C4-2B (cell line): ENCODE results near the gene STKLD1.

Experiments used
- ZFX ChIP-seq: fragments of 450-650 bp; IDR thresholded peaks from 2 replicates; pipeline ENCODE4 v1.6.1; 2017
- TF ChIP-seq, protein P1 (sequence below): fragments of 450-650 bp; conservative IDR thresholded peaks from 2 replicates; pipeline ENCODE4 v1.5.1; 2017; ENCODE audit warnings: mild to moderate bottlenecking

GRCh38 chr9:133454943-133455673, 78.9 kb downstream of the STKLD1 start:
- TF ChIP-seq, protein P1, sequence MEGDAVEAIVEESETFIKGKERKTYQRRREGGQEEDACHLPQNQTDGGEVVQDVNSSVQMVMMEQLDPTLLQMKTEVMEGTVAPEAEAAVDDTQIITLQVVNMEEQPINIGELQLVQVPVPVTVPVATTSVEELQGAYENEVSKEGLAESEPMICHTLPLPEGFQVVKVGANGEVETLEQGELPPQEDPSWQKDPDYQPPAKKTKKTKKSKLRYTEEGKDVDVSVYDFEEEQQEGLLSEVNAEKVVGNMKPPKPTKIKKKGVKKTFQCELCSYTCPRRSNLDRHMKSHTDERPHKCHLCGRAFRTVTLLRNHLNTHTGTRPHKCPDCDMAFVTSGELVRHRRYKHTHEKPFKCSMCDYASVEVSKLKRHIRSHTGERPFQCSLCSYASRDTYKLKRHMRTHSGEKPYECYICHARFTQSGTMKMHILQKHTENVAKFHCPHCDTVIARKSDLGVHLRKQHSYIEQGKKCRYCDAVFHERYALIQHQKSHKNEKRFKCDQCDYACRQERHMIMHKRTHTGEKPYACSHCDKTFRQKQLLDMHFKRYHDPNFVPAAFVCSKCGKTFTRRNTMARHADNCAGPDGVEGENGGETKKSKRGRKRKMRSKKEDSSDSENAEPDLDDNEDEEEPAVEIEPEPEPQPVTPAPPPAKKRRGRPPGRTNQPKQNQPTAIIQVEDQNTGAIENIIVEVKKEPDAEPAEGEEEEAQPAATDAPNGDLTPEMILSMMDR: no peak
- no peak for TF ChIP-seq ZFX
